ENCODE data around the gene PUS1. TPM values are rescaled to one million over a fixed set of nuclear protein-coding genes. Genes with fewer than 3 reads are reported as not detected.

The PUS1 gene
- polyA plus RNA-seq, 1 donor from 2014 or later, result 14.3 TPM

DNA sequence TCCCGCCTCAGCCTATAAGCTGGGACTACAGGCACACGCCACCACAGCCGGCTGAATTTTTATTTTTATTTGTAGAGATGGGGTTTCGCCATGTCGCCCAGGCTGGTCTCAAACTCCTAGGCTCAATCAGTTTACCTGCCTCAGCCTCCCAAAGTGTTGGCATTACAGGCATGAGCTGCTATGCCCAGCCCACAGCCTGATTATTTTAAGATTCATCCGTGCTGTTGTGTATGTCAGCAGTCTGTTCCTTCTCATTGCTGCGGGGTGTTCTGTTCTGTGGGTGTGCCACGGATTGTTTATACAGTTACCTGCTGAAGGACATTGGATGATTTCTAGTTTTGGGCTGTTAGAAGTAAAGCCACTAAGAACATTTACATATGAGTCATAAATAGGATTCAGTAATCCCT is 11.1 kb downstream of the PUS1 start:
- Histone ChIP-seq H3K9ac (ENCODE audit: low read length) (no peak overlapping the region), H2AFZ (ENCODE audit: low read depth, low read length) (no peak overlapping the region), H4K20me1 (ENCODE audit: insufficient read depth) (no peaks in the 10 kb centered on the region), H3F3A (ENCODE audit: insufficient read depth, low read length, poor library complexity, severe bottlenecking) (no peaks in the 10 kb centered on the region), H3K9me2 (ENCODE audit: insufficient read depth, low read length) (no peaks in the 10 kb centered on the region), H3K79me2 (replicated peaks; ENCODE audit: insufficient read depth, low read length) (no peaks in the 10 kb centered on the region), H3K36me3 (ENCODE audit: insufficient read depth, low read length) (no peaks in the 10 kb centered on the region), H3K4me2 (ENCODE audit: low read length) (no peak overlapping the region), H3K9me3 (ENCODE audit: low read length) (no peaks in the 10 kb centered on the region), H3K4me3 (ENCODE audit: low read length) (no peak overlapping the region), H3K27ac (ENCODE audit: low read length) (no peak overlapping the region), H3K27me3 (ENCODE audit: insufficient read depth, low read depth, low read length) (no peaks in the 10 kb centered on the region)
- TF ChIP-seq MXI1 (conservative IDR thresholded peaks at IDR 0.05; ENCODE audit: poor library complexity, severe bottlenecking) (no peak), EP300 (conservative IDR thresholded peaks at IDR 0.05; ENCODE audit: poor library complexity, severe bottlenecking) (no peak), POLR2AphosphoS5 (IDR thresholded peaks at IDR 0.05) (no peak), EZH2 (IDR thresholded peaks at IDR 0.05; ENCODE audit: borderline replicate concordance, insufficient read depth, low read length, poor library complexity, severe bottlenecking) (no peak), RAD21 (conservative IDR thresholded peaks at IDR 0.05) (no peak)
- TF ChIP-seq, protein P1, sequence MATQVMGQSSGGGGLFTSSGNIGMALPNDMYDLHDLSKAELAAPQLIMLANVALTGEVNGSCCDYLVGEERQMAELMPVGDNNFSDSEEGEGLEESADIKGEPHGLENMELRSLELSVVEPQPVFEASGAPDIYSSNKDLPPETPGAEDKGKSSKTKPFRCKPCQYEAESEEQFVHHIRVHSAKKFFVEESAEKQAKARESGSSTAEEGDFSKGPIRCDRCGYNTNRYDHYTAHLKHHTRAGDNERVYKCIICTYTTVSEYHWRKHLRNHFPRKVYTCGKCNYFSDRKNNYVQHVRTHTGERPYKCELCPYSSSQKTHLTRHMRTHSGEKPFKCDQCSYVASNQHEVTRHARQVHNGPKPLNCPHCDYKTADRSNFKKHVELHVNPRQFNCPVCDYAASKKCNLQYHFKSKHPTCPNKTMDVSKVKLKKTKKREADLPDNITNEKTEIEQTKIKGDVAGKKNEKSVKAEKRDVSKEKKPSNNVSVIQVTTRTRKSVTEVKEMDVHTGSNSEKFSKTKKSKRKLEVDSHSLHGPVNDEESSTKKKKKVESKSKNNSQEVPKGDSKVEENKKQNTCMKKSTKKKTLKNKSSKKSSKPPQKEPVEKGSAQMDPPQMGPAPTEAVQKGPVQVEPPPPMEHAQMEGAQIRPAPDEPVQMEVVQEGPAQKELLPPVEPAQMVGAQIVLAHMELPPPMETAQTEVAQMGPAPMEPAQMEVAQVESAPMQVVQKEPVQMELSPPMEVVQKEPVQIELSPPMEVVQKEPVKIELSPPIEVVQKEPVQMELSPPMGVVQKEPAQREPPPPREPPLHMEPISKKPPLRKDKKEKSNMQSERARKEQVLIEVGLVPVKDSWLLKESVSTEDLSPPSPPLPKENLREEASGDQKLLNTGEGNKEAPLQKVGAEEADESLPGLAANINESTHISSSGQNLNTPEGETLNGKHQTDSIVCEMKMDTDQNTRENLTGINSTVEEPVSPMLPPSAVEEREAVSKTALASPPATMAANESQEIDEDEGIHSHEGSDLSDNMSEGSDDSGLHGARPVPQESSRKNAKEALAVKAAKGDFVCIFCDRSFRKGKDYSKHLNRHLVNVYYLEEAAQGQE (IDR thresholded peaks at IDR 0.05; ENCODE audit: borderline replicate concordance), result no peak

DNA sequence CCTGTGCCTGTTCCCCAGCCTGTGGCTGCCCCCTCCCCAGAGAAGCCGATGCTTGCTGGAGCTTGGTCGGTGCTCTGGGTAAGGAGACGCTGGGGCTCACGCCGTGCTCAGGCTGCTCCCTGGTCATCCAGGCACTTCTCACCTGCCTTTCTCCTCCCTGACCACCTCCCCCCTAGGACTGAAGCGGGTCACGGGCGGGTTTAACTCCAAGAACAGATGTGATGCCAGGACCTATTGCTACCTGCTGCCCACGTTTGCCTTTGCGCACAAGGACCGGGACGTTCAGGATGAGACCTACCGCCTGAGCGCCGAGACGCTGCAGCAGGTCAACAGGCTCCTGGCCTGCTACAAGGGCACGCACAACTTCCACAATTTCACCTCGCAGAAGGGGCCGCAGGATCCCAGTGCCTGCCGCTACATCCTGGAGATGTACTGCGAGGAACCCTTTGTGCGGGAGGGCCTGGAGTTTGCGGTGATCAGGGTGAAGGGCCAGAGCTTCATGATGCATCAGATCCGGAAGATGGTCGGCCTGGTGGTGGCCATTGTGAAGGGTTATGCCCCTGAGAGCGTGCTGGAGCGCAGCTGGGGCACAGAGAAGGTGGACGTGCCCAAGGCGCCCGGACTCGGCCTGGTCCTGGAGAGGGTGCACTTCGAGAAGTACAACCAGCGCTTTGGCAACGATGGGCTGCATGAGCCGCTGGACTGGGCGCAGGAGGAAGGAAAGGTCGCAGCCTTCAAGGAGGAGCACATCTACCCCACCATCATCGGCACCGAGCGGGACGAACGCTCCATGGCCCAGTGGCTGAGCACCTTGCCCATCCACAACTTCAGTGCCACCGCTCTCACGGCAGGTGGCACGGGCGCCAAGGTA is 12.3 kb downstream of the PUS1 start:
- Histone ChIP-seq H3K9ac (ENCODE audit: low read length) (no peak overlapping the region), H3K79me2 (replicated peaks; ENCODE audit: insufficient read depth, low read length) (no peaks in the 10 kb centered on the region), H2AFZ (ENCODE audit: low read depth, low read length) (no peak overlapping the region), H3K36me3 (ENCODE audit: insufficient read depth, low read length) (no peaks in the 10 kb centered on the region), H3K9me2 (ENCODE audit: insufficient read depth, low read length) (no peaks in the 10 kb centered on the region), H3K27me3 (ENCODE audit: insufficient read depth, low read depth, low read length) (no peaks in the 10 kb centered on the region), H3K4me3 (ENCODE audit: low read length) (no peak overlapping the region), H3F3A (ENCODE audit: insufficient read depth, low read length, poor library complexity, severe bottlenecking) (no peaks in the 10 kb centered on the region), H3K9me3 (ENCODE audit: low read length) (no peaks in the 10 kb centered on the region), H3K4me2 (ENCODE audit: low read length) (no peak overlapping the region), H3K27ac (ENCODE audit: low read length) (no peak overlapping the region), H4K20me1 (ENCODE audit: insufficient read depth) (no peaks in the 10 kb centered on the region)
- no peak for TF ChIP-seq EP300 (conservative IDR thresholded peaks at IDR 0.05; ENCODE audit: poor library complexity, severe bottlenecking)
- no peak for TF ChIP-seq RAD21 (conservative IDR thresholded peaks at IDR 0.05)
- no peak for TF ChIP-seq MXI1 (conservative IDR thresholded peaks at IDR 0.05; ENCODE audit: poor library complexity, severe bottlenecking)
- TF ChIP-seq, protein P1 (IDR thresholded peaks at IDR 0.05; ENCODE audit: borderline replicate concordance), result no peak
- TF ChIP-seq CTCF (IDR thresholded peaks at IDR 0.05; ENCODE audit: poor library complexity, severe bottlenecking), result no peak
- TF ChIP-seq POLR2AphosphoS5 (IDR thresholded peaks at IDR 0.05), result no peak
- no peak for TF ChIP-seq EZH2 (IDR thresholded peaks at IDR 0.05; ENCODE audit: borderline replicate concordance, insufficient read depth, low read length, poor library complexity, severe bottlenecking)
- TF ChIP-seq TAF1 (IDR thresholded peaks at IDR 0.05; ENCODE audit: low read depth), result no peak
- no peak for TF ChIP-seq SMC3 (conservative IDR thresholded peaks at IDR 0.05; ENCODE audit: poor library complexity)
